PFSK-1 (cell line): ENCODE measurements around the gene MYO16.

Experiments used
- FOXP2 ChIP-seq: optimal IDR thresholded peaks from 2 replicates; pipeline ENCODE3; 2011; ENCODE audit warnings: borderline replicate concordance, control low read depth, inconsistent platforms; ENCODE audit not compliant: insufficient read depth; ENCODE audit errors: extremely low read length, extremely low read depth
- POLR2AphosphoS5 ChIP-seq: IDR thresholded peaks from 2 replicates; pipeline ENCODE4 v1.6.1; 2012; ENCODE audit warnings: low read depth, mild to moderate bottlenecking, control low read depth, low read length, moderate library complexity
- SIN3A ChIP-seq: IDR thresholded peaks from 2 replicates; pipeline ENCODE4 v1.6.1; 2012; ENCODE audit warnings: mild to moderate bottlenecking, low read length, moderate library complexity, borderline replicate concordance; ENCODE audit not compliant: insufficient read depth
- TAF1 ChIP-seq: IDR thresholded peaks from 2 replicates; pipeline ENCODE4 v1.6.1; 2012; ENCODE audit warnings: low read length, control low read depth, borderline replicate concordance; ENCODE audit not compliant: insufficient read depth
- TF ChIP-seq, protein P1 (sequence below), 2 experiments: IDR thresholded peaks; 2 replicates each; pipeline versions ENCODE4 v1.6.1 to v1.8.0; 2011 to 2012; ENCODE audit warnings: low read depth in 2 of 2, low read length in 2 of 2, control low read depth in 1 of 2, inconsistent platforms in 1 of 2, mild to moderate bottlenecking in 1 of 2, moderate library complexity in 1 of 2; ENCODE audit not compliant: insufficient read depth in 1 of 2

Gene MYO16

GRCh38 chr13:109241160-109241559 lies 611.7 kb downstream of the MYO16 start:
- TF ChIP-seq TAF1 (no peak), SIN3A (no peak), FOXP2 (no peak), POLR2AphosphoS5 (no peak)
- TF ChIP-seq, protein P1, sequence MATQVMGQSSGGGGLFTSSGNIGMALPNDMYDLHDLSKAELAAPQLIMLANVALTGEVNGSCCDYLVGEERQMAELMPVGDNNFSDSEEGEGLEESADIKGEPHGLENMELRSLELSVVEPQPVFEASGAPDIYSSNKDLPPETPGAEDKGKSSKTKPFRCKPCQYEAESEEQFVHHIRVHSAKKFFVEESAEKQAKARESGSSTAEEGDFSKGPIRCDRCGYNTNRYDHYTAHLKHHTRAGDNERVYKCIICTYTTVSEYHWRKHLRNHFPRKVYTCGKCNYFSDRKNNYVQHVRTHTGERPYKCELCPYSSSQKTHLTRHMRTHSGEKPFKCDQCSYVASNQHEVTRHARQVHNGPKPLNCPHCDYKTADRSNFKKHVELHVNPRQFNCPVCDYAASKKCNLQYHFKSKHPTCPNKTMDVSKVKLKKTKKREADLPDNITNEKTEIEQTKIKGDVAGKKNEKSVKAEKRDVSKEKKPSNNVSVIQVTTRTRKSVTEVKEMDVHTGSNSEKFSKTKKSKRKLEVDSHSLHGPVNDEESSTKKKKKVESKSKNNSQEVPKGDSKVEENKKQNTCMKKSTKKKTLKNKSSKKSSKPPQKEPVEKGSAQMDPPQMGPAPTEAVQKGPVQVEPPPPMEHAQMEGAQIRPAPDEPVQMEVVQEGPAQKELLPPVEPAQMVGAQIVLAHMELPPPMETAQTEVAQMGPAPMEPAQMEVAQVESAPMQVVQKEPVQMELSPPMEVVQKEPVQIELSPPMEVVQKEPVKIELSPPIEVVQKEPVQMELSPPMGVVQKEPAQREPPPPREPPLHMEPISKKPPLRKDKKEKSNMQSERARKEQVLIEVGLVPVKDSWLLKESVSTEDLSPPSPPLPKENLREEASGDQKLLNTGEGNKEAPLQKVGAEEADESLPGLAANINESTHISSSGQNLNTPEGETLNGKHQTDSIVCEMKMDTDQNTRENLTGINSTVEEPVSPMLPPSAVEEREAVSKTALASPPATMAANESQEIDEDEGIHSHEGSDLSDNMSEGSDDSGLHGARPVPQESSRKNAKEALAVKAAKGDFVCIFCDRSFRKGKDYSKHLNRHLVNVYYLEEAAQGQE (IDR thresholded peaks at IDR 0.05; ENCODE audit: insufficient read depth in 1 of 2, low read depth in 2 of 2, low read length in 2 of 2) = no peak

- no peak for TF ChIP-seq TAF1
- TF ChIP-seq FOXP2 = no peak
- no peak for TF ChIP-seq SIN3A
- TF ChIP-seq, protein P1 (IDR thresholded peaks at IDR 0.05; ENCODE audit: insufficient read depth in 1 of 2, low read depth in 2 of 2, low read length in 2 of 2) = no peak
- TF ChIP-seq POLR2AphosphoS5 = no peak
These were observed 614.0 kb downstream of the MYO16 start for GRCh38 chr13:109243311-109243951.

GRCh38 chr13:109244566-109244965 lies 615.2 kb downstream of the MYO16 start:
- TF ChIP-seq POLR2AphosphoS5 (no peak), FOXP2 (no peak), SIN3A (no peak), TAF1 (no peak)
- TF ChIP-seq, protein P1 (IDR thresholded peaks at IDR 0.05; ENCODE audit: insufficient read depth in 1 of 2, low read depth in 2 of 2, low read length in 2 of 2) = no peak

DNA sequence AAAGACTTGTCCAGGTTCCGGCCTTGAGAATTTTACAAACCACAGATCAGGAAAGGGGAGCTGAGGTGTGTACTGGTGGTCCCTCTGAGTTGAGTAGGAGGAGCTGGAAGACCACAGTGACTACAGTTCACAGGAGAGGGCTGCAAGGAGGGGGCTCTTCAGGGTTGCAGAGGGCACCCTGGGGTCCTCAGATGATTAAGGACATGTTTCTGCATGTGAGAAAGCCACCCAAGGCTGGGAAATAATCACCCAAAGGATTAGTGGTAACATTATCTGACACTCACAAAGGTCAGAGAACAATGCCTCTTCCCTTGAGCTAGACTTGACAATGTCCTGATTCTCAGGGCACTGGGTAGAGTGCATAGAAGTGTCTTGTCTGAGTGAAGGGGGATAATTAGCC lies 616.6 kb downstream of the MYO16 start:
- TF ChIP-seq SIN3A (no peak), TAF1 (no peak), FOXP2 (no peak), POLR2AphosphoS5 (no peak)
- TF ChIP-seq, protein P1 (IDR thresholded peaks at IDR 0.05; ENCODE audit: insufficient read depth in 1 of 2, low read depth in 2 of 2, low read length in 2 of 2) = no peak
